ENCODE data around the gene KIF1B.

The KIF1B gene

DNA sequence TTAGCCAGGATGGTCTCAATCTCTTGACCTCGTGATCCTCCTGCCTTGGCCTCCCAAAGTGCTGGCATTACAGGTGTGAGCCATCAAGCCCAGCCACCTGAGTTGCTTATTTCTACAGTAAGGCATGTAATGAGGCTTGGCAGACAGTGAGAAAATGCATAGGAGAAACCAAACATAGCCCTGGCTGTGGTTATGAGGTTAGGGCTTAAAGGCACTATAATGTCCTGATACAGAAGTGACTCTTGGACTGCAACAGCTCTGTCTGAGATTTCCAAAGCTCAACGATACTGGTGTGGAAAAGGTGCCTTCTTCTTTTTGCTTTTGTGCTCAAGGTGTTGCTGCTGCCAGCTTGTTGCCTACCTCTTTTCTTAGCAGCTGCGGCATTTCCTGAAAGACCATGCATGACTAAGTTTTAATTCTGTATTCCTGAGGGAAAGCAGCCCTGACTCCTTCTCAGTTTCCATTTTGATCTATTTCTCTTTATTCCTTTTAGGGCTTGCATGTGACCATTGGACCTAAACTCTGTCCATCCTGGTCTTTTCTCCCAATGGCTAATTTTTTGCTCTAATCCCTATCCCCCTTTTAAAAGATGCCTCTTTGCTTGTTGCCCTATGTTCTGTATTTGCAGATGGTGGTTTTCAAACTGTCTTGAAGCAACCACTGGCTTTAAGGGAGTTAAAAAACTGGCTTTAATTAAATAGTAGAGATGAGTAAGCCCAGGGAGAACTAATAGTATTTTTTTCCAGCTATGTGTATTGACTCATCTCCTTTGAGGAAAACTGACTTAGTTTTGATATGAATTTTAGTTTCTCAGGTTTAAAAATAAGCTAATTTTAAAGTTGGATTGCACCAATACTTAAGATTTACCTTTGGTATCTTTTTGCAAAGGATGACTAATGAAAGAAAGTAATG lies 70.3 kb downstream of the KIF1B start:
- no peak for DNase-seq (ENCODE audit: low read depth in 2 of 2)

DNA sequence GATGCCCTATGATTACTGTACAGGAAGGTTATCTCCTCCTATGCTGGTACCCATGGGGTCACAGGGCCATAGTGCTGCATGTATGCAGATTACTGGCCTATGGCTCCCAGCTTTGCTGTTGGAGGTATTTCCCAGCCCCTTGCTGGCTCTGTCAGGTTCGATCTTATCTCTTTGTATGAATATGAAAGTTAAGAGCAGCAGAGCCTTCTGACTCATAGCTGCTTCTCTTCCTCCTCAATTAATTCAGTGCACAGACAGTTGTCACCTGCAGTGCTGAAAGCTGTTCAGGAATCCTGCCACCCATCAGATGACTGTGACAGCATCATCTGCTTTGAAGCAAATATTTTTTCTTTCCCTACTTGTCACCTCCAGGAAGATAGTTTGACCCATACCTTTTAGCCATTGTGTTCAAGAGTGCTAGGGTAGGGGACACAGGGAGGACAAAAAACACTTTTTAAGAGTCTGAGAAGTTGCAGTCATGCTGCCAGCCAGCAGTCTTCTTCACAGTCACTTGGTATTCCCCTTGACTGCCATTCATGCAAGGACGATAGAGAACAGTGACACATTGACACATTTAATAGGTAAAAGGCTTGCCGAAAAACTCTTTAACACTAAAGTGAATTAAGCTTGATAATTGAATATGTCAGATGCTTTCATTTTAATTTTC lies 73.1 kb downstream of the KIF1B start:
- DNase-seq (ENCODE audit: low read depth in 2 of 2): no peak

DNA sequence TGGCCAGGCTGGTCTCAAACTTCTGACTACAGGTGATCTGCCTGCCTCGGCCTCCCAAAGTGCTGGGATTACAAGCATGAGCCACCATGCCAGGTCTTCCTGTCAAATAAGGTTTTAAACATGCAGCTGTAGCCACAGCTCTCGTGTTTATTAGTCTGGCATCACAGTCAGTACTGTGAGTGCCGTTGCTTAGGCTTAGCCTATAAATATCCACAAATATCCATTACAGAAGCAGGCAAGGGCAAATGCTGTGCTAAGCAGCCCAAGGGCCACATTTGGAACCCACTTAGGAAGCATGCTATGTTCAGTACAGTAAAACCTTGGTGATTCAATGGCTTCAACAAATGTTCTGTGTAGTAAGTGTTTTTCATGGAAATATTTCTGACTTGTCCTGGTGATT lies 75.9 kb downstream of the KIF1B start:
- DNase-seq (ENCODE audit: low read depth in 2 of 2): no peak

- DNase-seq (ENCODE audit: low read depth in 2 of 2): no peak
Observed at GRCh38 chr1:10287023-10287645, 76.8 kb downstream of the KIF1B start.

DNA sequence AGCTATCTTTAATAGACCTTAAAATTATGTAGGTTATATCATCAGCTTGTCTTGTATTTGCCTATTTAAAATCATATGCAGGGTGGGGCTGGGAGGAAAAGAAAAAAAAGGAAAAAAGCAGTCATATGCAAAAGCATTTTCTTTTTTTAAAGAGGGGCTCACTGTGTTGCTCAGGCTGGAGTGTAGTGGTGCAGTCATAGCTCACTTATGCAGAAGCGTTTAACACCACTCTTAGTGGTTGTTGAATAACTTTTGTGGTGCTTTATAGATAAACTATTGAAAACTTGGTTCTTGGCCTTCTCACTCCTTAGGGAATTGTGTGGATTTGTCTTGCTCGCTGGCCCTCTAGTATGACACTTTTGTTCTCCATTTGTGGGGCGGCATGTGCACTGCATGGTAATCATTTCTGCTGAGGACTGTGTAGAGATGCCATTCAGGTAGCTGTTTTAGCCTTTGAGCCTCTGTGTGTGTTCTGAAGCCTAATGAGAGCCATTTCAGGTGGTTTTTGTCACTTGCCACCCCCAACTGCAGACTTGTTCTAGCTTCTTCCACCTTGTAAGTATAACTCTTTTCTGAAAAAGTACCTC lies 77.8 kb downstream of the KIF1B start:
- no peak for DNase-seq (ENCODE audit: low read depth in 2 of 2)

DNA sequence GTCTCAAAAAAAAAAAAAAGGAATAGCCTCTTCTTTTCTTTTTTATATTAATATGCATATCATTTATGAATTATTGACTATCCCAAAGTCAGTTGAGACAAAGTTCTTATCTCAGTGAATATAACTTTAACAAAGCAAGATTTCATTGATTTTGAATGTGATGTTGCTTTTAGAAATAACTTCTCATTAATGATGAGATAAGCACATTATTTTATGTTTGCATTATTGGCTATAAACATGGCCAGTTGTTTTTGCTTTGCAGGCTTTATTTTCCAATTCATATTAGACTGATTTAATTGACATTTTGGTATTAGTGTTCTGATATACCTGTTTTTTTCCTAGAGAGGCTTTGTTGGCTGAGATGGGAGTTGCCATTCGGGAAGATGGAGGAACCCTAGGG lies 81.3 kb downstream of the KIF1B start:
- DNase-seq (ENCODE audit: low read depth in 2 of 2): no peak

GRCh38 chr1:10292188-10292587 lies 81.8 kb downstream of the KIF1B start:
- no peak for DNase-seq (ENCODE audit: low read depth in 2 of 2)

- DNase-seq (ENCODE audit: low read depth in 2 of 2): no peak
Observed at GRCh38 chr1:10295481-10296085, 85.2 kb downstream of the KIF1B start.

DNA sequence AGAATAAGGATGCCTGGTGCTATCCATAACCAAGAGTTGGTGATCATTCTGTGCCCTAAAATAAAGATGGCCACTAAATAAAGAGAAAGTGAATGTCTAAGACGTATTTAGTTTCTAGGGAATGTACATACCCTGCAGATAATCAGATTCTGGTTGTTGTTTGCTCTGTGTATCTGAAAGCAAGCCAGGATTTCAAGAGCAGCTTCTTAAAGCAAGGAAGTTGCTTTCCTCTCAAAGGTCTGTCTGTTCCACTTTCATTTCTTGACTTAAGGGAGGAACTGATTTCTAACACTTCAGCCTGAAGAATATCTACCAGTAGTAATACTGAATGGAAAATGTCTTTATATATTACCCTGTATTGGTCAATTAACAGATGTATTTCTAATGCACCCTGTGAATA lies 88.8 kb downstream of the KIF1B start:
- DNase-seq (ENCODE audit: low read depth in 2 of 2): no peak

DNA sequence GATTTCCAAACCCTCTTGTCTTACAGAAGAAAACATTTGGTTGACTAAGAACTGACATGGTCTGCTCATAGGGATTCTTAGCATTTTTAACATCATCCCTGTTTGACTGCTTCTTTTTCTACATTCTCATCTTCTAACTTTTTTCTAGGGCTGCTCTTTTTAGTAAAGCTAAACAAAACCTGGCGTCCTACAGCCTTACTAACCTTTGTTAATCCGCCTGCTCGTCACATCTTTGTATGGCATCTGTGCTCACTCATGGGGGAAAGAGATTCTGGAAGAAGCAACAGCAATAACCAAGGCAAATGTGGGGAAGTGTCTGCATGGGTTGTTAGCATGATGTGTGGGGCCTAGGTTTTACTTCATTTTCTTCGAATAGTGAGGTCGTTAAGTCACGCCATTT lies 92.0 kb downstream of the KIF1B start:
- no peak for DNase-seq (ENCODE audit: low read depth in 2 of 2)

GRCh38 chr1:10304295-10304694 lies 93.9 kb downstream of the KIF1B start:
- no peak for DNase-seq (ENCODE audit: low read depth in 2 of 2)

DNA sequence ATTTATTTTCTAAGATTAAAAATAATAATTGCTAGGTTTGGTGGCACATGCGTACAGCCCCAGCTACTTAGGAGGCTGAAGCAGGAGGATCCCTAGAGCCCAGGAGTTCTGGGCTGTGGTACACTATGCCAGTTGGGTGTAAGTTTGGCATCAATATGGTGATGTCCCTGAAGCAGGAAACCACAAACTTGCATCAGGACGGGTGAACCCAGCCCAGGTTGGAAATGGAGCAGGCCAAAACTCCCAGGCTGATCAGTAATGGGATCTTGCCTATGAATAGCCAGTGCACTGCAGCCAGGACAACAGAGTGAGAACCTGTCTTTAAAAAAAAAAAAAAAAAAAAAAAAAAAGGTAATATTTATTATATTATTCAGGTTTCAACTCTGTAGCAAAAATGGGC lies 96.1 kb downstream of the KIF1B start:
- DNase-seq (ENCODE audit: low read depth in 2 of 2): no peak

GRCh38 chr1:10308001-10308400 lies 97.6 kb downstream of the KIF1B start:
- peak in 1 of 2 donors; percentile 2 for DNase-seq (ENCODE audit: low read depth in 2 of 2)

GRCh38 chr1:10309243-10310011 lies 99.1 kb downstream of the KIF1B start:
- no peak for DNase-seq (ENCODE audit: low read depth in 2 of 2)

GRCh38 chr1:10316752-10317151 lies 106.4 kb downstream of the KIF1B start:
- no peak for DNase-seq (ENCODE audit: low read depth in 2 of 2)

DNA sequence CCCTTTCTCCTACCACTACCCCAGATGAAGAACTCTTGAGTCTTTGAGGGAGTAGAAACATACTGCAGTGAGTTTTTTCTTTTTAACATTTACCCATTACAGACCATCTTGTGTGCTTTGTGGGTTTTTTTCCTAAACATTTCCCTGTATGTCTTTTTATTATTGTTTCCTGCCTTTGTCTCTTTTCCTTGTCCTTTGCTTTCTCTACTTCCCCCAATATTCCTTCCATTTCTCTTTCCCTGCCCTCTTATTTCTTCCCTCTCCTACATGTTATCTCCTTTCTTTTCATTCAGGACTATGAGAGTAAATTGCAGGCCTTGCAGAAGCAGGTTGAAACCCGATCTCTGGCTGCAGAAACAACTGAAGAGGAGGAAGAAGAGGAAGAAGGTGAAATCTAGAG lies 109.4 kb downstream of the KIF1B start:
- no peak for DNase-seq (ENCODE audit: low read depth in 2 of 2)

DNA sequence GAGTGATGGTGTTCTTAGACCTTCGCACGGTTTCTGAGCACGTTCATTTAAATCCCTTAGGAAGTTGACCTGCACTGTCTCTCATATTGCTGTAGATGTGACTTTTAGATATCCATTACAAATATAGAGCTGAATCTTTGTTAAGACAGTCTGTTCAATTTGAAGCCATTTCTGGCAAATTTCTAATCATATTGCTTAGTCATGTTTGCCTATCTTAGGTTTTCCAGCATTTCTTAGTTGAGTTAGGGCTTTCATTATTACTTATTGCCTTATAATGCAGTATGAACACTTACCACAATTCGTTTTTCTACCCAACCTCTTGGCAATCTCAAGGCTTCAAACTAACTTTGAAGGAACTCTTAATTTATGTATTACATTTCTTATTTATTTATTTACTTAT lies 110.0 kb downstream of the KIF1B start:
- no peak for DNase-seq (ENCODE audit: low read depth in 2 of 2)

DNA sequence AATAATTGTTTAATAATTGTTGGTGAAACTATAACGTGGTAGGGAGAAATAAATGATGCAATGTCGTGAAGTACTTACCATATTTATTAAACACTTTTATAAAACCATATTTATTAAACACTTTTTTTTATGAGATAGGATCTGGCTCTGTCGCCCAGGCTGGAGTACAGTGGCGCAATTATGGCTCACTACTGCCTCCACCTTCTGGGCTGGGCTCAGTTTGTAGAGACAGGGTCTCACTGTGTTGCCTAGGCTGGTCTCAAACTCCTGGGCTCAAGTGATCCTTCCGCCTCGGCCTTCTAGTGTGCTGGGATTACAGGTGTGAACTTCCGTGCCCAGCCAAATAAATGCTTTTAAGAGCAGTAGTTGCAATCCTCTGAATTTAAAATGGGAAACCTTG lies 112.5 kb downstream of the KIF1B start:
- DNase-seq (ENCODE audit: low read depth in 2 of 2): no peak

GRCh38 chr1:10324627-10325026 lies 114.3 kb downstream of the KIF1B start:
- DNase-seq (ENCODE audit: low read depth in 2 of 2): no peak

- no peak for DNase-seq (ENCODE audit: low read depth in 2 of 2)
Observed at GRCh38 chr1:10325521-10325920, 115.2 kb downstream of the KIF1B start.

DNA sequence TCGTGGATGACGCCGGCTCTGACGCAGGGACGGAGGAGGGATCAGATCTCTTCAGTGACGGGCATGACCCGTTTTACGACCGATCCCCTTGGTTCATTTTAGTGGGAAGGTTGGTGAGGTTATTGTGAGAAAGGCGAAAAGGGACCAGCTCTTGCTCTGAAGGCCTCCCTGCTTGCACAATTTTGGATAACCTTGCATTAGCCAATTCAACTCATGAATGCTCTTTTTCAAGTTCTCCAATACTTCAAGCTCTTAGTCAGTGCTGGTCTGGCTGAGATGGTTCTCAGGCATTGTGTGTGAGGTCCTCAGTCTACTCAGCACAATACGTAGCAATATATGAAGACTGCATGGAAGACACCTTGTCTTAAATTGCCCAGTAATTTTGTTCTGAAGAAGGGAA lies 115.9 kb downstream of the KIF1B start:
- no peak for DNase-seq (ENCODE audit: low read depth in 2 of 2)

Measured in stimulated activated CD8-positive, alpha-beta memory T cell treated with anti-CD3 and anti-CD28 coated beads, Interleukin-7, amount 100 ng/mL, for 4 hours (primary cell).